Caco-2 (cell line): ENCODE data around the gene ZNF664. TPM values are rescaled to one million over a fixed set of nuclear protein-coding genes. Genes with fewer than 3 reads are reported as not detected.
"Not testable (repeated sequence)": the region's sequence is repeated elsewhere in the genome, so short reads cannot be mapped to it uniquely, and the experiment has no call there.

ENCODE experiments used
- BruUV-seq: library from RNA; stranded (reverse); fragments of 400-500 nt; replicated peaks from 2 replicates; lab custom pipeline; 2021; lab: Mats Ljungman, UMichigan
- CTCF ChIA-PET: fragments of 300-600 bp; sonication (Branson Sonifier 250); formaldehyde crosslinking; loops from one replicate; lab custom pipeline; 2022; ENCODE audit warnings: antibody characterized with exemption; lab: Charles Lee
- POLR2A ChIA-PET: fragments of 300-600 bp; sonication (Branson Sonifier 250); formaldehyde crosslinking; loops from one replicate; lab custom pipeline; 2022; ENCODE audit warnings: antibody characterized with exemption; lab: Charles Lee
- DNase-seq, 2 experiments: peaks; one replicate each; pipeline versions ENCODE4 v3.0.0 to v3.0.0-alpha.2; 2020 to 2022
- H3K27me3 ChIP-seq: replicated peaks from 2 replicates; pipeline ENCODE4 v1.6.0; 2011; ENCODE audit warnings: low read length; ENCODE audit not compliant: control insufficient read depth, insufficient read depth
- H3K36me3 ChIP-seq: 2 replicates; pipeline ENCODE4 v1.5.1; 2011; ENCODE audit warnings: low read length; ENCODE audit not compliant: control insufficient read depth, insufficient read depth
- H3K4me1 ChIP-seq: fragments of 250-450 bp; sonication (Bioruptor Pico); 2 replicates; pipeline ENCODE4 v1.5.1; 2020; ENCODE audit warnings: mild to moderate bottlenecking
- H3K4me3 ChIP-seq: 2 replicates; pipeline ENCODE4 v1.5.1; 2011; ENCODE audit warnings: low read depth, mild to moderate bottlenecking, control low read depth, low read length
- H3K9me3 ChIP-seq: fragments of 250-450 bp; sonication (Bioruptor Pico); 2 replicates; pipeline ENCODE4 v1.5.1; 2020; ENCODE audit warnings: mild to moderate bottlenecking, moderate library complexity
- H3K27ac Mint-ChIP-seq: one replicate; pipeline ENCODE4 v1.8.0; 2022; ENCODE audit warnings: mixed read lengths; ENCODE audit not compliant: unreplicated experiment
- H3K27me3 Mint-ChIP-seq: one replicate; pipeline ENCODE4 v1.8.0; 2022; ENCODE audit warnings: mixed read lengths; ENCODE audit not compliant: insufficient read depth, unreplicated experiment
- H3K36me3 Mint-ChIP-seq: one replicate; pipeline ENCODE4 v1.8.0; 2022; ENCODE audit warnings: mild to moderate bottlenecking, mixed read lengths; ENCODE audit not compliant: insufficient read depth, unreplicated experiment
- H3K4me1 Mint-ChIP-seq: one replicate; pipeline ENCODE4 v1.8.0; 2022; ENCODE audit warnings: low read depth, mixed read lengths; ENCODE audit not compliant: unreplicated experiment
- H3K4me3 Mint-ChIP-seq: one replicate; pipeline ENCODE4 v1.8.0; 2022; ENCODE audit warnings: mild to moderate bottlenecking, moderate library complexity, mixed read lengths; ENCODE audit not compliant: unreplicated experiment
- H3K9me3 Mint-ChIP-seq: one replicate; pipeline ENCODE4 v1.8.0; 2022; ENCODE audit warnings: mixed read lengths; ENCODE audit not compliant: unreplicated experiment
- CTCF ChIP-seq, 2 experiments: fragments of 200-600 bp in 1 of 2; IDR thresholded peaks; 1 replicate in 1 of 2; 2 replicates in 1 of 2; pipeline versions ENCODE4 v1.5.1 to v1.8.0; 2011 to 2022; ENCODE audit warnings: antibody characterized with exemption in 1 of 2, control low read depth in 1 of 2, inconsistent platforms in 1 of 2, low read depth in 1 of 2, low read length in 1 of 2, mild to moderate bottlenecking in 1 of 2, moderate library complexity in 1 of 2; ENCODE audit not compliant: insufficient read depth in 1 of 2, severe bottlenecking in 1 of 2, unreplicated experiment in 1 of 2
- intact Hi-C: fragments of 100-400 bp; cut with micrococcal nuclease; formaldehyde crosslinking; loops from one replicate; pipeline ENCODE4 v1.10.0; 2022; ENCODE audit not compliant: unreplicated experiment
- total RNA-seq: library from RNA; stranded (reverse); gene quantifications from 2 replicates; pipeline ENCODE4 v1.2.3, GENCODE V29; 2022

Gene ZNF664
- total RNA-seq, 1 experiment from 2014 or later = 117 TPM

GRCh38 chr12:123945287-123946151 is 27.5 kb upstream of the ZNF664 start:
- no peak for DNase-seq
- no peak for TF ChIP-seq CTCF (IDR thresholded peaks at IDR 0.05; ENCODE audit: insufficient read depth in 1 of 2, low read depth in 1 of 2, low read length in 1 of 2, severe bottlenecking in 1 of 2, unreplicated experiment in 1 of 2)
- POLR2A ChIA-PET = no interaction called here
- intact Hi-C loops = no loop called here
- no peak overlapping the region for H3K4me3 Mint-ChIP-seq
- H3K9me3 Mint-ChIP-seq = no peaks in the 10 kb centered on the region
- H3K27me3 ChIP-seq = no peaks in the 10 kb centered on the region
- peaks cover 1% of the 10 kb centered on the region; the same call in 1 of the 2 replicates for H3K36me3 ChIP-seq
- no peak overlapping the region for H3K4me3 ChIP-seq
- peak overlapping the region; percentile 13 for H3K27ac Mint-ChIP-seq
- peaks cover 9% of the 10 kb centered on the region for H3K36me3 Mint-ChIP-seq
- peaks cover 4% of the 10 kb centered on the region; the same call in 1 of the 2 replicates for H3K9me3 ChIP-seq
- no peaks in the 10 kb centered on the region for H3K4me1 Mint-ChIP-seq
- H3K27me3 Mint-ChIP-seq = no peaks in the 10 kb centered on the region
- CTCF ChIA-PET = no interaction called here
- peaks cover 12% of the 10 kb centered on the region for H3K4me1 ChIP-seq
- no TSS peak for BruUV-seq

DNA sequence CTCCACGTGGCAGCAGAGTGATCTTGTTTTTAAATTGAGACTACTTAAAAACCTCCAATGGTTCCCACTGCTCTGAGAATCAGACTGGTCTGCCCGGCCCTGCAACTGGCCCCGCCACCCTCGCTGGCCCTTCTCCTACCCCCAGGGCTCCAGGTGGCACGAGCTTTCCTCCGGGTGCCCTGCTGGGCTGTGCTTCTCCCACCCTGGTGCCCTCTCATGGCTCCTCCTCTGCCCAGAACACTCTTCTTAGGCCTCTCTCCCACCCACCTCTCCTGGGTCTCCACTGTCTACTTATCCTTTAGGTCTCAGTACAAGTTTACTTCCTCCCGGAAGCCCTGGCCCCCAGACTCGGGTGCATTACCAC is 26.9 kb upstream of the ZNF664 start:
- no peak for TF ChIP-seq CTCF (IDR thresholded peaks at IDR 0.05; ENCODE audit: insufficient read depth in 1 of 2, low read depth in 1 of 2, low read length in 1 of 2, severe bottlenecking in 1 of 2, unreplicated experiment in 1 of 2)
- H3K4me3 ChIP-seq = no peak overlapping the region
- DNase-seq = no peak
- Mint-ChIP-seq H3K27ac (peak overlapping the region; percentile 13), H3K27me3 (no peaks in the 10 kb centered on the region), H3K9me3 (no peaks in the 10 kb centered on the region), H3K36me3 (peaks cover 6% of the 10 kb centered on the region), H3K4me1 (no peaks in the 10 kb centered on the region), H3K4me3 (no peak overlapping the region)
- H3K9me3 ChIP-seq = peaks cover 4% of the 10 kb centered on the region; the same call in 1 of the 2 replicates
- ChIA-PET CTCF (no interaction called here), POLR2A (no interaction called here)
- H3K27me3 ChIP-seq = no peaks in the 10 kb centered on the region
- peaks cover 12% of the 10 kb centered on the region for H3K4me1 ChIP-seq
- H3K36me3 ChIP-seq = peaks cover 1% of the 10 kb centered on the region; the same call in 1 of the 2 replicates
- no TSS peak for BruUV-seq
- intact Hi-C loops = no loop called here

DNA sequence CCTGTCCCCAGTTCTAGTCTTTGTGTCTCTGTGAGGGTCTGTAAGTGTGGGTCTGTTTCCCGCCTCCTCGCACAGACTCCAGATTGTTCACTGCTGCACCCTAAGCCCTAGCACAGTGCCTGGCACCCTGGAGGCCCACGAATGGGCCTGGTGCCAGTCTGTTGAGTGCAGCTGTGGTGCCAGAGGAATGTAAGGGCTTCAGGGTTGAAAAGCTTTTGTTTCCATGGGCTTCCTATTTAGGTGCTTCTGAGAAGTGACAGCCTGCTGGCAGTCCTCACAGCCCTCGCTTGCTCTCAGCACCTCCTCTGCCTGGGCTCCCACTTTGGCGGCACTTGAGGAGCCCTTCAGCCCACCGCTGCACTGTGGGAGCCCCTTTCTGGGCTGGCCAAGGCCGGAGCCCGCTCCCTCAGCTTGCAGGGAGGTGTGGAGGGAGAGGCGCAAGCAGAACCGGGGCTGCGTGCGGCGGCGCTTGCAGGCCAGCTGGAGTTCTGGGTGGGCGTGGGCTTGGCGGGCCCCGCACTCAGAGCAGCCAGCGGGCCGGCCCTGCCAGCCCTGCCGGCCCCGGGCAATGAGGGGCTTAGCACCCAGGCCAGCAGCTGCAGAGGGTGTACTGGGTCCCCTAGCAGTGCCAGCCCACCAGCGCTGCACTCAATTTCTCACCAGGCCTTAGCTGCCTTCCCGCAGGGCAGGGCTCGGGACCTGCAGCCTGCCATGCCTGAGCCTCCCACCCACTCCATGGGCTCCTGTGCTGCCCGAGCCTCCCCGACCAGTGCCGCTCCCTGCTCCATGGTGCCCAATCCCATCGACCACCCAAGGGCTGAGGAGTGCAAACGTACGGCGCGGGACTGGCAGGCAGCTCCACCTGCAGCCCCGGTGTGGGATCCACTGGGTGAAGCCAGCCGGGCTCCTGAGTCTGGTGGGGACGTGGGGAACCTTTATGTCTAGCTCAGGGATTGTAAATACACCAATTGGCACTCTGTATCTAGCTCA is 26.2 kb upstream of the ZNF664 start:
- intact Hi-C loops, H3K4me3 Mint-ChIP-seq, H3K27me3 Mint-ChIP-seq, H3K9me3 Mint-ChIP-seq, BruUV-seq, H3K36me3 ChIP-seq, H3K4me3 ChIP-seq, H3K27me3 ChIP-seq, CTCF ChIA-PET, POLR2A ChIA-PET, H3K4me1 Mint-ChIP-seq, H3K36me3 Mint-ChIP-seq, DNase-seq, H3K9me3 ChIP-seq: not testable (repeated sequence)
- peaks cover 12% of the 10 kb centered on the region for H3K4me1 ChIP-seq
- H3K27ac Mint-ChIP-seq = peak overlapping the region; percentile 13

DNA sequence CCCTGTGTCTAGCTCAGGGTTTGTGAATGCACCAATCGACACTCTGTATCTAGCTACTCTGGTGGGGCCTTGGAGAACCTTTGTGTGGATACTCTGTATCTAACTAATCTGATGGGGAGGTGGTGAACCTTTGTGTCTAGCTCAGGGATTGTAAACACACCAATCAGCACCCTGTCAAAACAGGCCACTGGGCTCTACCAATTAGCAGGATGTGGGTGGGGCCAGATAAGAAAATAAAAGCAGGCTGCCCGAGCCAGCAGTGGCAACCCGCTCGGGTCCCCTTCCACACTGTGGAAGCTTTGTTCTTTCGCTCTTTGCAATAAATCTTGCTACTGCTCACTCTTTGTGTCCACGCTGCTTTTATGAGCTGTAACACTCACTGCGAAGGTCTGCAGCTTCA is 25.5 kb upstream of the ZNF664 start:
- H3K36me3 ChIP-seq, H3K27me3 ChIP-seq, POLR2A ChIA-PET, H3K27me3 Mint-ChIP-seq, H3K4me3 ChIP-seq, H3K9me3 ChIP-seq, H3K4me1 Mint-ChIP-seq, H3K9me3 Mint-ChIP-seq, CTCF ChIA-PET, H3K27ac Mint-ChIP-seq, H3K36me3 Mint-ChIP-seq, H3K4me3 Mint-ChIP-seq, BruUV-seq, DNase-seq, intact Hi-C loops: not testable (repeated sequence)
- peaks cover 12% of the 10 kb centered on the region for H3K4me1 ChIP-seq
